Activated CD8-positive, alpha-beta memory T cell treated with anti-CD3 and anti-CD28 coated beads, Interleukin-2, amount 10 ng/mL, durations not matched to agents 7 days and 5 days (primary cell): ENCODE data around the gene OSBP. TPM values are rescaled to one million over a fixed set of nuclear protein-coding genes. Genes with fewer than 3 reads are reported as not detected.
A peak's percentile ranks its signal among the peaks of the same experiment; 100 is the strongest.

ENCODE experiments used
- ATAC-seq: fragments of 150-1000 bp; cut with Tn5 transposase; one replicate; pipeline ENCODE4 v1.10.0; 2021; ENCODE audit warnings: moderate library complexity
- CTCF ChIA-PET: fragments of 350-600 bp; sonication (Branson Sonifier 250); formaldehyde crosslinking; loops from one replicate; lab custom pipeline; 2021; ENCODE audit warnings: antibody characterized with exemption; lab: Charles Lee
- DNase-seq: peaks from one replicate; pipeline ENCODE4 v3.0.0-alpha.2; 2020
- H3K27ac Mint-ChIP-seq: one replicate; pipeline ENCODE4 v1.8.0; 2021; ENCODE audit warnings: mild to moderate bottlenecking, mixed read lengths
- H3K27me3 Mint-ChIP-seq: one replicate; pipeline ENCODE4 v1.8.0; 2021; ENCODE audit warnings: mixed read lengths
- H3K36me3 Mint-ChIP-seq: one replicate; pipeline ENCODE4 v1.8.0; 2021; ENCODE audit warnings: mild to moderate bottlenecking, mixed read lengths
- H3K4me1 Mint-ChIP-seq: one replicate; pipeline ENCODE4 v1.8.0; 2021; ENCODE audit warnings: mixed read lengths
- H3K4me3 Mint-ChIP-seq: one replicate; pipeline ENCODE4 v1.8.0; 2021; ENCODE audit warnings: mild to moderate bottlenecking, moderate library complexity, mixed read lengths
- H3K9me3 Mint-ChIP-seq: one replicate; pipeline ENCODE4 v1.8.0; 2022; ENCODE audit warnings: low read depth, mixed read lengths
- total RNA-seq, 2 experiments: library from RNA; stranded (reverse); gene quantifications; one replicate each; pipeline ENCODE4 v1.2.3, GENCODE V29; 2021

The OSBP gene
- total RNA-seq, 2 experiments from 2014 or later: 36.6 to 38.0 TPM

- ATAC-seq (no peak), DNase-seq (no peak)
- no peaks in the 10 kb centered on the region for H3K27me3 Mint-ChIP-seq
- CTCF ChIA-PET: interaction anchor here (0.8 to 1.1 kb wide), 2 partner anchors 13 to 54 kb away, joined by 3 read pairs; no protein-coding TSS in a partner anchor
- no peaks in the 10 kb centered on the region for H3K9me3 Mint-ChIP-seq
- peaks cover 39% of the 10 kb centered on the region for H3K4me1 Mint-ChIP-seq
- peaks cover 5% of the 10 kb centered on the region for H3K36me3 Mint-ChIP-seq
- no peak overlapping the region for H3K27ac Mint-ChIP-seq
- no peak overlapping the region for H3K4me3 Mint-ChIP-seq
These were observed 2.3 kb upstream of the OSBP start for GRCh38 chr11:59617876-59618275.

GRCh38 chr11:59616396-59616982, 915 bp upstream of the OSBP start:
- DNase-seq (no peak), ATAC-seq (no peak)
- peak overlapping the region; percentile 88 for H3K27ac Mint-ChIP-seq
- peaks cover 50% of the 10 kb centered on the region for H3K4me1 Mint-ChIP-seq
- H3K27me3 Mint-ChIP-seq: no peaks in the 10 kb centered on the region
- H3K9me3 Mint-ChIP-seq: no peaks in the 10 kb centered on the region
- H3K36me3 Mint-ChIP-seq: peaks cover 10% of the 10 kb centered on the region
- H3K4me3 Mint-ChIP-seq: peak overlapping the region; percentile 99
- CTCF ChIA-PET: interaction anchor here (0.7 to 2.3 kb wide), 8 partner anchors 8 to 206 kb away, joined by 3 to 12 read pairs (median 4); partner anchors contain the start of gene PATL1

GRCh38 chr11:59615120-59615636, 396 bp downstream of the OSBP start:
- ATAC-seq: peak; percentile 9
- no peaks in the 10 kb centered on the region for H3K9me3 Mint-ChIP-seq
- peak overlapping the region; percentile 95 for H3K27ac Mint-ChIP-seq
- peak; percentile 77 for DNase-seq
- H3K4me1 Mint-ChIP-seq: peaks cover 52% of the 10 kb centered on the region
- H3K36me3 Mint-ChIP-seq: peaks cover 10% of the 10 kb centered on the region
- CTCF ChIA-PET: interaction anchor here (0.7 to 2.3 kb wide), 7 partner anchors 49 to 208 kb away, joined by 3 to 12 read pairs (median 3); partner anchors contain the start of gene PATL1
- H3K4me3 Mint-ChIP-seq: peak overlapping the region; percentile 99
- no peaks in the 10 kb centered on the region for H3K27me3 Mint-ChIP-seq

- Mint-ChIP-seq H3K36me3 (peaks cover 13% of the 10 kb centered on the region), H3K27me3 (no peaks in the 10 kb centered on the region), H3K27ac (peak overlapping the region; percentile 95), H3K4me1 (peaks cover 55% of the 10 kb centered on the region), H3K9me3 (no peaks in the 10 kb centered on the region), H3K4me3 (peak overlapping the region; percentile 99)
- CTCF ChIA-PET: interaction anchor here (0.9 to 2.2 kb wide), 5 partner anchors 49 to 77 kb away, joined by 3 to 12 read pairs (median 4); no protein-coding TSS in a partner anchor
- DNase-seq (no peak), ATAC-seq (no peak)
These were observed 1.1 kb downstream of the OSBP start for GRCh38 chr11:59614277-59615119.

GRCh38 chr11:59611570-59612565, 3.7 kb downstream of the OSBP start:
- CTCF ChIA-PET: interaction anchor here (0.8 to 1.5 kb wide), 3 partner anchors 46 to 57 kb away, joined by 3 to 5 read pairs (median 3); partner anchors contain the start of gene PATL1
- H3K4me3 Mint-ChIP-seq: no peak overlapping the region
- ATAC-seq (no peak), DNase-seq (no peak)
- peaks cover 34% of the 10 kb centered on the region for H3K36me3 Mint-ChIP-seq
- no peaks in the 10 kb centered on the region for H3K9me3 Mint-ChIP-seq
- no peaks in the 10 kb centered on the region for H3K27me3 Mint-ChIP-seq
- H3K4me1 Mint-ChIP-seq: peaks cover 45% of the 10 kb centered on the region
- no peak overlapping the region for H3K27ac Mint-ChIP-seq

GRCh38 chr11:59610289-59610688, 5.3 kb downstream of the OSBP start:
- no peaks in the 10 kb centered on the region for H3K9me3 Mint-ChIP-seq
- DNase-seq (no peak), ATAC-seq (no peak)
- no peak overlapping the region for H3K27ac Mint-ChIP-seq
- no peak overlapping the region for H3K4me3 Mint-ChIP-seq
- H3K27me3 Mint-ChIP-seq: no peaks in the 10 kb centered on the region
- CTCF ChIA-PET: no interaction called here
- peaks cover 40% of the 10 kb centered on the region for H3K4me1 Mint-ChIP-seq
- peaks cover 46% of the 10 kb centered on the region for H3K36me3 Mint-ChIP-seq

GRCh38 chr11:59607703-59608454, 7.7 kb downstream of the OSBP start:
- no peak for DNase-seq
- ATAC-seq: no peak
- Mint-ChIP-seq H3K4me3 (no peak overlapping the region), H3K9me3 (no peaks in the 10 kb centered on the region), H3K4me1 (peaks cover 18% of the 10 kb centered on the region), H3K27ac (no peak overlapping the region), H3K27me3 (no peaks in the 10 kb centered on the region), H3K36me3 (peaks cover 50% of the 10 kb centered on the region)
- CTCF ChIA-PET: interaction anchor here (1.2 kb wide), 1 partner anchor 71 kb away, joined by 3 read pairs; no protein-coding TSS in a partner anchor

- DNase-seq (no peak), ATAC-seq (no peak)
- Mint-ChIP-seq H3K27ac (no peak overlapping the region), H3K27me3 (no peaks in the 10 kb centered on the region), H3K9me3 (no peaks in the 10 kb centered on the region), H3K4me3 (no peak overlapping the region), H3K4me1 (no peaks in the 10 kb centered on the region), H3K36me3 (peaks cover 69% of the 10 kb centered on the region)
- CTCF ChIA-PET: no interaction called here
These were observed 13.1 kb downstream of the OSBP start for GRCh38 chr11:59602432-59602831.

GRCh38 chr11:59601788-59602187, 13.8 kb downstream of the OSBP start:
- no peaks in the 10 kb centered on the region for H3K27me3 Mint-ChIP-seq
- no peaks in the 10 kb centered on the region for H3K4me1 Mint-ChIP-seq
- CTCF ChIA-PET: no interaction called here
- ATAC-seq (no peak), DNase-seq (no peak)
- H3K9me3 Mint-ChIP-seq: no peaks in the 10 kb centered on the region
- peaks cover 68% of the 10 kb centered on the region for H3K36me3 Mint-ChIP-seq
- no peak overlapping the region for H3K4me3 Mint-ChIP-seq
- no peak overlapping the region for H3K27ac Mint-ChIP-seq

- no peak for DNase-seq
- ATAC-seq: no peak
- CTCF ChIA-PET: no interaction called here
- H3K27me3 Mint-ChIP-seq: no peaks in the 10 kb centered on the region
- no peaks in the 10 kb centered on the region for H3K9me3 Mint-ChIP-seq
- no peak overlapping the region for H3K27ac Mint-ChIP-seq
- H3K4me1 Mint-ChIP-seq: no peaks in the 10 kb centered on the region
- no peak overlapping the region for H3K4me3 Mint-ChIP-seq
- H3K36me3 Mint-ChIP-seq: peaks cover 66% of the 10 kb centered on the region
These were observed 14.9 kb downstream of the OSBP start for GRCh38 chr11:59600636-59601035.

- DNase-seq: no peak
- peaks cover 65% of the 10 kb centered on the region for H3K36me3 Mint-ChIP-seq
These were observed 15.3 kb downstream of the OSBP start for GRCh38 chr11:59600234-59600633.

GRCh38 chr11:59598961-59599360, 16.6 kb downstream of the OSBP start:
- Mint-ChIP-seq H3K9me3 (no peaks in the 10 kb centered on the region), H3K27me3 (no peaks in the 10 kb centered on the region), H3K27ac (no peak overlapping the region), H3K4me1 (no peaks in the 10 kb centered on the region), H3K36me3 (peaks cover 71% of the 10 kb centered on the region), H3K4me3 (no peak overlapping the region)
- CTCF ChIA-PET: no interaction called here
- DNase-seq: no peak
- no peak for ATAC-seq

More at GRCh38 chr11:59600234-59600633, 15.3 kb downstream of the OSBP start:
- H3K27ac Mint-ChIP-seq: no peak overlapping the region
- H3K27me3 Mint-ChIP-seq: no peaks in the 10 kb centered on the region
- no peak for ATAC-seq
- H3K9me3 Mint-ChIP-seq: no peaks in the 10 kb centered on the region
- no peak overlapping the region for H3K4me3 Mint-ChIP-seq
- CTCF ChIA-PET: no interaction called here
- no peaks in the 10 kb centered on the region for H3K4me1 Mint-ChIP-seq
